ENCODE data around the gene ITGAD.

ITGAD gene

DNA sequence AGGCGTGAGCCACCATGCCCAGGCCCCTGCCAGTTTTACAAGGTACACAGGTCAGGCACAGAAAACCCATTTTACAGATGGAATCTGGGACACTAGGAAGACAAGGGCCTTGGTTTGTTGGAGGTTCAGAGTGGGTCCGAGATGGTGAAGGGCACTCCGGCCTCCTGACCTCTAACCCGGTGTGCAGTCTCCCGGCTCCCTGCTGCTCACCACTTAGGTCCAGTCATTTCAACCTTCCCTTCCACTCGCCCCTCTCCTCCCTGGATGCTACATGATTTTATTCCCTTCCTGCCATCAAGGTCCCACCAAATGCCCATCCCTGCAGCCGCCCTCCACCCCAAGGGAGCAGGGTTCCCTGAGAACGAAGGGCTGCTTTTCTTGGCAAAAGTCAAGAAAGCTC, 29.4 kb upstream of the ITGAD start:
- in situ Hi-C loops (cut with MboI; ENCODE audit: low pct_unique_long_range_greater_than_20kb, low sequenced_read_pairs) = no loop called here
- no peak for DNase-seq

DNA sequence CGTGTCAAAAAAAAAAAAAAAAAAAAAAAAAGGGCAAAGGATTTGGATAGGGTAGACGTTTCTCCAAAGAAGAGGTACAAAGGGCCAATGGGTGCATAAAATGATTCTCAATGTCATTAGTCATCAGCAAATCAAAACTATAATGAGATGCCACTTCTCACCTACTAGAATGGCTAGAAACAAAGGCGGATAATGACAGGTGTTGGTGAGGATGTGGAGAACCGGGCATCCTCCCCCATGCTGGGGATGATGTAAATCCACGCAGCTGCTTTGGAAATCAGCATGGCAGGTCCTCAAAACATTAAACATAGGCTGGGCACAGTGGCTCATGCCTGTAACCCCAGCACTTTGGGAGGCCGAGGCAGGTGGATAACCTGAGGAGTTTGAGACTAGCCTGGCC, 28.7 kb upstream of the ITGAD start:
- no peak for DNase-seq
- in situ Hi-C loops (cut with MboI; ENCODE audit: low pct_unique_long_range_greater_than_20kb, low sequenced_read_pairs) = no loop called here

DNA sequence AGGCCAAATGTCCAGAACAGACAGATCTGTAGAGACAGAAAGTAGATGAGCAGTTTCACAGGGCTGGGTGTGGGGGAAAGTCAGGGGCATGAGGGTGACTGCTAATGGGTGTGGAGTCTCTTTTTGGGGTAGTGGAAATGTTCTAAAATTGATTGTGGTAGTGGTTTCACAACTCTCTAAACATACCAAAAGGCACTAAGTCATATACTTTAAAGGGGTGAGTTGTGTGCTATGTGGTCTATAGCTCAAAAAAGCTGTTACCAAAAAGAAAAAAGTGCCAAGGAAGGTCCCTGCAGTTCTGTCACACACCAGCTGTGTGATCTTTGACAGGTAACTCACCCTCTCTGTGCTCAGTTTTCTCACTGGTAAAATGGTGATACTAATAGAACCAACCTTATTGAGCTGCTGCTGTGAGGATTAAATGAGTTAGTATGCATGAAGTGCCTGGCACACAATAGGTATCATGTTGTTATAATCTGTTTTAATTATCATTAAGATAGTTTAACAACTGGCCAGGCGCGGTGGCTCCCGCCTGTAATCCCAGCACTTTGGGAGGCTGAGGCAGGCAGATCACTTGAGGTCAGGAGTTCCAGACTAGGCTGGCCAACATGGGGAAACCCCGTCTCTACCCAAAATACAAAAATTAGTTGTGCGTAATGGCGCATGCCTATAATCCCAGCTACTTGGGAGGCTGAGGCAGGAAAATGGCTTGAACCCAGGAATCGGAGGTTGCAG, 27.8 kb upstream of the ITGAD start:
- in situ Hi-C loops (cut with MboI; ENCODE audit: low pct_unique_long_range_greater_than_20kb, low sequenced_read_pairs) = no loop called here
- no peak for DNase-seq

DNA sequence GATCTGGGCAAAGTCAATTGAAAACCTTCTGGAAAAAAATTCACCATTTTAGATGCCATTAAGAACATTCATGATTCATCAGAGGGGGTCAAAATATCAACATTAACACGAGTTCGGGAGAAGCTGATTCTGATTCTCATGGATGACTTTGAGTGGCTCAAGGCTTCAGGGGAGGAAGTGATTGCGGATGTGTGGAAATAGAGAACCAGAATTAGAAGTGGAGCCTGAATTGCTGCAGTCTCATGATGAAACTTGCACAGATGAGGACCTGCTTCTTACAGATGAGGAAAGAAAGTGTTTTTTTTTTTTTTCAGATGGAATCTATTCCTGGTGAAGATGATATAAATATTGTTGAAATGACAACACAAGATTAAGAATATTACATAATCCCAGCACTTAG, 25.3 kb upstream of the ITGAD start:
- peak; percentile 32 for DNase-seq
- in situ Hi-C loops (cut with MboI; ENCODE audit: low pct_unique_long_range_greater_than_20kb, low sequenced_read_pairs) = no loop called here

DNA sequence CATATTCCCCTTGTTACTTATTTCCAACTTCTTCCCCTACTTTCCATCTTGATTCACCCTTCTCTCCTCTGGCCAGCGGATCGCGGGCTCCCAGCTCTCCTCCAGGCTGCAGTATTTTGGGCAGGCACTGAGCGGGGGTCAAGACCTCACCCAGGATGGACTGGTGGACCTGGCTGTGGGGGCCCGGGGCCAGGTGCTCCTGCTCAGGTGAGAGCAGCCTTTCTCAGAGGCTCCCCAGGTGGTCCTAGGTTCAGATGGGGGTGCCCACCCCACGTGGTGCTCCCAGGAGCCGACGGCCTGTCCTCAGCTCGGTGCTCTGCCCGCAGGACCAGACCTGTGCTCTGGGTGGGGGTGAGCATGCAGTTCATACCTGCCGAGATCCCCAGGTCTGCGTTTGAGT, 22.1 kb upstream of the ITGAD start:
- in situ Hi-C loops (cut with MboI; ENCODE audit: low pct_unique_long_range_greater_than_20kb, low sequenced_read_pairs) = no loop called here
- no peak for DNase-seq

DNA sequence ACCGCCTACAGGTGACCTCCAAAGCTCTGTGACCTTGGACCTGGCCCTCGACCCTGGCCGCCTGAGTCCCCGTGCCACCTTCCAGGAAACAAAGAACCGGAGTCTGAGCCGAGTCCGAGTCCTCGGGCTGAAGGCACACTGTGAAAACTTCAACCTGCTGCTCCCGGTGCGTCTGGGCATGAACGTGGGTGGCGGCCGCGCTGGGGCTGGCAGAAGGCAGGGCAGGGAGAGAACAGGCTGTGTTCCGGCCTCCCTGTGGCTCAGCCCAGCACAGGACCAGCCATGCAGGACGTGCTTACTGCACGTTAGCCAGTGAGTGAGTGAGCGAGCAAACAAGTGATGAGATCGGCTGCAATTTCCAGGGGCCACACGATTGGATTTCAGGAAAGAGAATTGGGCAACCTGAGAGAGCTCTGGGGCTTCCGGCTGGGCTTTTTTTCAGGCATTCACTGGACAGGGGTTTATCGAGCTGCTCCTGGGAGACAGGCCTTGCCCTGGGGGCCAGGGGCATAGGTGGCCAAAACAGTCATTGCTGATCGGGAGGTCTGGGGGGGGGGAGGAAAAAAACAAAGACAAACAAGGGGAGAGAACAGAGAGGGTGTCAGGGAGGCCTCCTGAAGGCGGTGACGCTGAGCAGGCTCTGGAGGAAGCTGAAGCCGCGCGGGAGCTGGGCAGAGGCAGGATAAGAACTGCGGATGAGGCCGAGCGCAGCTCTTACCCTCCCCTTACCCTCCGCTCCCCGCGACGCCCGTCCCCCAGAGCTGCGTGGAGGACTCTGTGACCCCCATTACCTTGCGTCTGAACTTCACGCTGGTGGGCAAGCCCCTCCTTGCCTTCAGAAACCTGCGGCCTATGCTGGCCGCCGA, 21.3 kb upstream of the ITGAD start:
- in situ Hi-C loops (cut with MboI; ENCODE audit: low pct_unique_long_range_greater_than_20kb, low sequenced_read_pairs) = no loop called here
- DNase-seq = no peak

DNA sequence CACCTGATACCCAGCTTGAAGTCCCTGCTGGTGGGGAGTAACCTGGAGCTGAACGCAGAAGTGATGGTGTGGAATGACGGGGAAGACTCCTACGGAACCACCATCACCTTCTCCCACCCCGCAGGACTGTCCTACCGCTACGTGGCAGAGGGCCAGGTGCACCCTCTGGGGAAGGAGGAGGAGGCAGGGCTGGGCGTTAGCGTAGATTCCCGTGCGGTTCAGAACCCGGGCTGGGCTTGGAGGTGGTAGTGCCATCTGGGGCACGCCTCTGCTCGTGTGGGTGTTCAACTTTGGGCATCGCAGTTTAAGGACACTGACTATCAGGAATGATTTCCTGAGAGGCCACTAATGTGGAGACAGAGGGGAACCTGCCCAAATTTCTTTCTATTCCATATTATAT, 19.9 kb upstream of the ITGAD start:
- no peak for DNase-seq
- in situ Hi-C loops (cut with MboI; ENCODE audit: low pct_unique_long_range_greater_than_20kb, low sequenced_read_pairs) = no loop called here

DNA sequence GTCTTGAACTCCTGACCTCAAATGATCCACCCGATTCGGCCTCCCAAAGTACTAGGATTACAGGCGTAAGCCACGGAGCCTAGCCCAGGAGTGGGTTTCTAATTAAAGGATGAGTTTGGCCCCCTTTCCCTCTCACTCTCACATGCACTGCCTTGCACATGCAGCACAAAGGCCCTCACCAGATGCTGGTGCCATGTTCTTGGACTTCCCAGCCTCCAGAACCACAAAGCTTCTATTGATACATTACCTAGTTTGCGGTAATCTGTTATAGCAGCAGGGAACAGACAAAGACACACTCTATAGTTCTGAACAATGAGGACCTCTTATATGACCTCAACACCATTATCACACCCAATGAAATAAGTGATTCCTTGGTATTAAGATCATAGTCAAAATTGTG, 17.9 kb upstream of the ITGAD start:
- in situ Hi-C loops (cut with MboI; ENCODE audit: low pct_unique_long_range_greater_than_20kb, low sequenced_read_pairs) = no loop called here
- no peak for DNase-seq

DNA sequence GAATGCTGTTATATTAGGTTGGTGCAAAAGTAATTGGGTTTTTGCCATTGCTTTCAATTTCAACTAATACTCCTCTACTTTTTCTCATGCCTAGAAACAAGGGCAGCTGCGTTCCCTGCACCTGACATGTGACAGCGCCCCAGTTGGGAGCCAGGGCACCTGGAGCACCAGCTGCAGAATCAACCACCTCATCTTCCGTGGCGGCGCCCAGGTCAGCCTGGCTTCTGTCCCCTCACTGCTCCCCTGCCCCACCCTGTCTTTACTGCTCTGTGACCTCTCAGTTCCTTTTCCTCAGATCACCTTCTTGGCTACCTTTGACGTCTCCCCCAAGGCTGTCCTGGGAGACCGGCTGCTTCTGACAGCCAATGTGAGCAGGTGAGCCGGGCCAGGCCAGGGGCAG, 16.4 kb upstream of the ITGAD start:
- no peak for DNase-seq
- in situ Hi-C loops (cut with MboI; ENCODE audit: low pct_unique_long_range_greater_than_20kb, low sequenced_read_pairs) = no loop called here

DNA sequence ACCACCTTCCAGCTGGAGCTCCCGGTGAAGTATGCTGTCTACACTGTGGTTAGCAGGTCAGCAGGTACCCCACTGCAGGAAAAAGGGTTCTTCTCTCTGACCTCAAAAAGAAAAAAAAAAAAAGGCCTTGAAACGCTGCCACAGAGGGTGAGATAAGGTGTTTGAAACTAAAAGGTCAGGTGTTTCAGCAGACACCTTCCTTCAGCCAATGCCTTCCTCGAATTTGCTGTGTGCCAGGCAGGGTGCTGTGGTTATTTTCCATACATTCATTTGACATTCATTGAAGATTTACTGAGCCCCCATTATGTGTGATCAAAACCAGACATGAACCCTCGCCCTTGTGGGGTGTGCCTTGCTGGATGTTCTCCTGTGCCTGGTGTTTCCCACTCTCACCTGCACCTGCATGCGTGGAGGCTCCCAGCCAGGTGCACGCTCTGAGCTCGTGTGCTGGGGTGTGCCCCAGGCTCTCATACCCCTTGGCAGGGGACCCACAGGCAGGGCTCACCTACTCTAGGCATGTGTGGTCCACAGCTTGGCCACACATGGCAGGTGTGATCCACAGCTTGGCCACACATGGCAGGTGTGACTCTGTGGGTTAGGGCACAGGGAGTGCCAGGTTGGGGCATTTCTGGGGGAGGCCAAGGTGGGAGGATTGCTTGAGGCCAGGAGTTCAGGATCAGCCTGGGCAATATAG, 15.8 kb upstream of the ITGAD start:
- in situ Hi-C loops (cut with MboI; ENCODE audit: low pct_unique_long_range_greater_than_20kb, low sequenced_read_pairs) = no loop called here
- DNase-seq = no peak

DNA sequence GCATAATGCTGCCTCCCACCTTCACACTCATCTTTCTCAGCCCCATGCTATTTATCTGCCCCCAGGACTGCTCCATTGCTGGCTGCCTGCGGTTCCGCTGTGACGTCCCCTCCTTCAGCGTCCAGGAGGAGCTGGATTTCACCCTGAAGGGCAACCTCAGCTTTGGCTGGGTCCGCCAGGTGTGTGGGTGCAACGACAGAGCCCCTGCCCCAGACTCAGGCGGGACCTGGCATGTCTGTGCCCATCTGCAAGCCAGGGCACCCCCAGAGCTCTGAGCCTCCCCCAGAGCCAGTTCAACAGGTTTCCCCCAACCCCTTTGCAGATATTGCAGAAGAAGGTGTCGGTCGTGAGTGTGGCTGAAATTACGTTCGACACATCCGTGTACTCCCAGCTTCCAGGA, 12.9 kb upstream of the ITGAD start:
- DNase-seq = no peak
- in situ Hi-C loops (cut with MboI; ENCODE audit: low pct_unique_long_range_greater_than_20kb, low sequenced_read_pairs) = no loop called here

DNA sequence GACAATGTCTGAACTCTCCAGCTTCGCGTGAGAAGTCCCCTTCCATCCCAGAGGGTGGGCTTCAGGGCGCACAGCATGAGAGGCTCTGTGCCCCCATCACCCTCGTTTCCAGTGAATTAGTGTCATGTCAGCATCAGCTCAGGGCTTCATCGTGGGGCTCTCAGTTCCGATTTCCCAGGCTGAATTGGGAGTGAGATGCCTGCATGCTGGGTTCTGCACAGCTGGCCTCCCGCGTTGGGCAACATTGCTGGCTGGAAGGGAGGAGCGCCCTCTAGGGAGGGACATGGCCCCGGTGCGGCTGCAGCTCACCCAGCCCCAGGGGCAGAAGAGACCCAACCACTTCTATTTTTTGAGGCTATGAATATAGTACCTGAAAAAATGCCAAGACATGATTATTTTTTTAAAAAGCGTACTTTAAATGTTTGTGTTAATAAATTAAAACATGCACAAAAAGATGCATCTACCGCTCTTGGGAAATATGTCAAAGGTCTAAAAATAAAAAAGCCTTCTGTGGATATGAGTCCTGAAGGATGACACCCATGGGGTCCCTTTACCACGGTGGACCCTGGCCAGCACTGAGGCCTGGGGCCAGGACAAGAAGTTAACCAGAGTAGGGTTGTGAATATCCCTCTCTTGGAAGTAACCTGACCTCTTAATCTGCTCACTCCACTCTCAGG, 10.5 kb upstream of the ITGAD start:
- peak; percentile 82 for DNase-seq
- in situ Hi-C loops (cut with MboI; ENCODE audit: low pct_unique_long_range_greater_than_20kb, low sequenced_read_pairs) = no loop called here

DNA sequence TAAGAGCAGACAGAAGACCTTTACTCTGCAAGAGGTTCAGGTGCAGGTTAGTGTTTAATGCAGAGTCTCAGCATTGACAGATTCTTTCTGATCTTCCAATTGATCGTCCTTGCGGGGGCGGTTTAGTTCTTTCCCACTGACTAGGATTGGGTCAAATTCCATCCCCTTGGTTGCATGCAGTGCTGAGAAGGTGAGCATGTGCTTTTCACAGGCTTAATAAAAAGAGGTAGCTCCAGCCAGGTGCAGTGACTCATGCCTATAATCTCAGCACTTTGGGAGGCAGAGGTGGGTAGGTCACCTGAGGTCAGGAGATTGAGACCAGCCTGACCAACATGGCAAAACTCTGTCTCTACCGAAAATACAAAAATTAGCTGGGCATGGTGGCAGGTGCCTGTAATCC, 7.5 kb upstream of the ITGAD start:
- no peak for DNase-seq
- in situ Hi-C loops (cut with MboI; ENCODE audit: low pct_unique_long_range_greater_than_20kb, low sequenced_read_pairs) = no loop called here

DNA sequence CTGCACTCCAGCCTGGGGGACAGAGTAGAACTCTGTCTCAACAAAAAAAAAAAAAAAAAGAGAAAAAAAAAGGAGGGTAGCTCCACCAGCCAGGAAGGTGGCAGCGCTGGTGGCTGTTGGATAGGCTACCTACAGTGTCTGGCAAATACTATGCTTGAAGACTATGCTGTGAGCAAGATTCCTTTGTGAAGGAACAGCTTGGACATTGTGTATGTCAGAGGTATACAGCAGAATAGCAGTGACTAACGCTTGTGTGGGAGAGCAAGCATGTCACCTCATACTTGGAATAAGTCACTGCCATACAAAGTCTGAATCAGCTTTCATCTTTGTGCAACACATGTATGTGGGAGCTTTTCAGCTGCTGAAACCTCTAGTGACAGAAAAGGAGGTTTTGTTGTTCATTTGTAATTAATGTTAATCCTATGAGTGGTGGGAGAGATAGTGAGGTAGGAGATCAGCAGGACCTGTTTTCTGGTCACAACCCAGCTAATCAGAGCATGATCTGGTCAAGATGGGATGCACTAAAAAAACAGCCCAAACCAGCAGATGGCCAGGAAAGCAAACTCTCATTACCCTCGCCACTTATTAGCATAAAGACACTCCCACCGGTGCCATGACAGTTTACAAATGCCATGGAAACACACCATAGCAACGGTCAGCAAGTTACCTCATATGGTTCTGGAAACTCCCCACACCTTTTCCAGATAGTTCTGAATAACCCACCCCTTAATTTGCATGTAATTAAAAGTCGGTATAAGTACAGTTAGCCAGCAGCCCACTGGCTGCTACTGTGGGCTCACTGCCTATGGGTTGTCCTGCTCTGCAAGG, 6.8 kb upstream of the ITGAD start:
- peak; percentile 14 for DNase-seq
- in situ Hi-C loops (cut with MboI; ENCODE audit: low pct_unique_long_range_greater_than_20kb, low sequenced_read_pairs) = no loop called here

DNA sequence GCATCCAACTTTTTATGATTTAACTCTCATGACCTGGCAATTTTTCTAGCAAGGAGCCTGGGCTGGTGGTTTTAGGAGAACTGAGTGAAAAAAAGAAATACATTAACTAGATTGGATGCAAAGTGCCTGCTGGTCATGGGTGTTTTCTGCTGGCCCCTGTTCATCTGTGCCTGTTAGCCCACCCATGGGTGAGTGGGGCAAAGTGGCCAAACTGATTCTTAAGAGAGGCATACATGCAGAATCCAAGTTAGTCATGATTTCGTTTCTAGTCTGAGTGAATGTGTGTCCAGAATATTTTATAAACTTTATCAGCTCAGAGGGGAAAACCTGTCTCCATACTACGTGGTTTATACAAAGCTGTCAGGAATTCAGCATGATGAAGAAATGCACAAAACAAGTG, 4.6 kb upstream of the ITGAD start:
- DNase-seq = no peak
- in situ Hi-C loops (cut with MboI; ENCODE audit: low pct_unique_long_range_greater_than_20kb, low sequenced_read_pairs) = no loop called here

DNA sequence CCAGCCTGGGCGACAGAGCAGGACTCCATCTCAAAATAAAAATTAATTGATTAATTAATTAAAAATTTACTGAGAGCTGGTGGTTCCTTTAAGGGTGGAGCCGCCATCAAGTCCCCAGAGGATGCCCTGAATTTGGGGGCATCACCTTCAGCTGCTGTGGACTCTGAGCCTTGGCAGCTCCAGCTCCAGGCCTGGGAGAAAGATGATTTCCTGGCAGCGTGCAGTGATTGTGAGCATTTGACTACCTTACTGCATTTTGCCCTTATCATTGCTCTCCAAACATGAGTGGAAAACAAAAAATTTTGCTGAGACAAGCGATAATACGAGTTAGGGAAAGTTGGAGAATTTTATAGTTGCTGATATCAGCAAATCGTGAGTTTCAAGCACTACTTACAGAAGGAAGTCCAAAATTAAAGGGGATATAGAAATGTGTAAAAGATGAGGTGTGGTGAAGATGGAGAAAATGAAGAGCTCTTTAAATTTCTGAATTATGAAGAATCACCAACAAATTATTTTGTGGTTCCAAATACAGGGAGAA, 2.6 kb upstream of the ITGAD start:
- no peak for DNase-seq
- in situ Hi-C loops (cut with MboI; ENCODE audit: low pct_unique_long_range_greater_than_20kb, low sequenced_read_pairs) = no loop called here

DNA sequence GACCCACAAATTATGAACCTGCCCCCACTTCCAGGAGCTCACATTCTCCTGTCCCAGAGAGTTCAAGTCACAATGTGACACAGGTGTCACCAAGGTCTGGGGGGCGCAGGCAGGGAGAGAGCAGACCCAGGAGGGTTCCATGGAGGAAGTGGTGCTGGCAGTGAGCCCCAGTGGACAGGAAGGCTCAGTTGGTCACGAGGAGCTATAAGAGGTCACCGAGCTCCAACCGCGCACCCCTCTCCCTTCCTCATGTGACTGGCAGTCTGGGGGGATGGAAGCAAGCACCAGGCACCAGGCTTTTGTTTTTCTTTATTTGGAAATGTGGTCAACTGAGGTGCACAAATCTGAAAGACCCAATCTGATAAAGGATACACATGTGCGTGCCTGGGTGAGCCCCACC, 2.5 kb downstream of the ITGAD start:
- in situ Hi-C loops (cut with MboI; ENCODE audit: low pct_unique_long_range_greater_than_20kb, low sequenced_read_pairs) = no loop called here
- DNase-seq = no peak

DNA sequence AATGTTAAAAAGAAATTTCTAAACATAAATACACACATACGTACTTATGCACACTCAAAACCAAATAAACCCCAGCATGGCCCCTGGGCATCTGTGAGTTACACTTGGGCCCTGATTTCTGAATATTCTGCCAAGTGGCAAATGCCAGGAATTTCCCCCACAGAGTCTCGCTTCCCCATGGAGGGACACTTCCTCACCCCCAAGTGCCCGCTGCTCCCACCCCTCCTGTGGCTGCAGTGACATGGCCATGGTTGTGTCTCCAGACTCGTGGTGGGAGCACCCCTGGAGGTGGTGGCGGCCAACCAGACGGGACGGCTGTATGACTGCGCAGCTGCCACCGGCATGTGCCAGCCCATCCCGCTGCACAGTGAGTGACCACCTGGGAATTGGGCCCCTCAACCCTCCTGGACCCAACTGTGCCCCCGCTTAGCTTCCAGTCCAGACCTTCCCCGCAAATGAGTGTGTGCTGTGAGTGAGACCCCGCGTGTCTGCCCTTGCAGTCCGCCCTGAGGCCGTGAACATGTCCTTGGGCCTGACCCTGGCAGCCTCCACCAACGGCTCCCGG, 4.0 kb downstream of the ITGAD start:
- in situ Hi-C loops (cut with MboI; ENCODE audit: low pct_unique_long_range_greater_than_20kb, low sequenced_read_pairs) = no loop called here

More for the DNA sequence above, 4.0 kb downstream of the ITGAD start:
- no peak for DNase-seq
